GM19463 (cell line): ENCODE data around the gene BACH2.
"Not testable (repeated sequence)": the region's sequence is repeated elsewhere in the genome, so short reads cannot be mapped to it uniquely, and the experiment has no call there.

Experiments used
- ATAC-seq: cut with Tn5 transposase; IDR thresholded peaks from one replicate; pipeline ENCODE4 v1.9.1; 2021; ENCODE audit warnings: mild to moderate bottlenecking, moderate library complexity; ENCODE audit not compliant: unreplicated experiment

Gene BACH2

DNA sequence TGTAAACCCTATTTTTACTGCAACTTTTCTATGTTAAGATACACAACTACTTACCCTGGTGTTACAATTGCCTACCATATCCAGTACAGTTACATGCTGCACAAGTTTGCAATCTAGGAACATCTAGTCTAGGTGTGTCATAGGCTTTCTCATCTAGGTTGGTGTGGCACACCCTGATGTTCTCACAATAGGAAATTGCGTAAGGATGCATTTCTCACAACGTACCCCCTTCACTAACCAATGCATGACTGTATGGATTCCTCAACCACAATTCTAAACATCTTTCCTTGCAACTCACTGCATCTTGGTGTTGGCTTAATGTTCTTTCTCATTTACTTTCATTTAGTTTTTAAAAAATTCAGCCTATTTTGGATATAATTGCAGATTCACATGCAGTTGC is 370.8 kb downstream of the BACH2 start:
- no peak for ATAC-seq

- ATAC-seq = no peak
These were observed 372.4 kb downstream of the BACH2 start for GRCh38 chr6:89924231-89924630.

- ATAC-seq = no peak
These were observed 375.0 kb downstream of the BACH2 start for GRCh38 chr6:89921691-89922090.

GRCh38 chr6:89921197-89921596 is 375.4 kb downstream of the BACH2 start:
- ATAC-seq = no peak

DNA sequence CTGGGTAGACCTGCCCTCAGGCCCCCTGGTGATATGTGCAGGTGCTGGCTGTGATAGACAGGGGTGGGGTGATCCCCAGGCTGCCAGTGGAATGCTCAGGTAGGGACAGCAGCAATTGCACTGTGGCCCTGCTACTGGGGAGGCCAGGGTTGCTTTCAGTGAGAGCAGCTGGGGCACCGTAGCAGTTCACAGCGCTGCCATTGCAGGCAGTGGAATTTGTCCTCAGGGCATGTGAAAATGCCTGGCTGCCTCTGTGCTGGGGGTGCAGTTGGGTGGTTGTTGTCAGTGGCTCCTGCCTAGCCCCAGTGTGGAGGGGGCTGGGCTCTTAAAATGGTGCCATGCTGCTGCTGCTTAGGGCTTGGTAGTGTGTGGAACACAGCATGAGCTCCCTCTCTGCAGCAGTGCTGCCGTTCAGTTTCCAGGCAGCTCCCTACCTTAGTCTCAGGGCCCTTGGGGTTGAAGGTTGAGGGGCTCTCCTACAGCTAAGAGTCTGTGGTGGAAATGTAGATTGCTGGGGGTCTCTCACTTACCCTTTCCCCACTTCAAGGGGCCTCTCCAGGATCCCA is 378.8 kb downstream of the BACH2 start:
- no peak for ATAC-seq

DNA sequence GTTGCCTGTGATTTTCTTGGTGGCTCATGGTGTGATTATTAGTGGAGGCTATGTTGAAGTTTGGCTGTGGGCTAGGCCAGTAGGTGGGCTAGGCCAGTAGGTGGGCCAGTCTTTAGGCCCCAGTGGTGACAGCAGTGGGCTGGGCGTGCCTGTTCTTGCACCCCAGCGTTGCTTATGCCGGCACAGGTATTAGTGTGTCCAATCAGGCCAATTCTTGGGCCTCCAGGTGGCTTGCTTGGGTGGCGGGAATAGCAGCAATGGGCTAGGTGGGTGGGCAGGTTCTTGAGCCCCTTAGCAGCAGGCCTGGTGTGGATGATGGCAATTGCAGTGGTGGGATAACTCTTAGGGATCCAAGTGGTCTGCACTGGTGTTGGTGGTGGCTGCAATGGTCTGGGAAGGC is 379.4 kb downstream of the BACH2 start:
- no peak for ATAC-seq

DNA sequence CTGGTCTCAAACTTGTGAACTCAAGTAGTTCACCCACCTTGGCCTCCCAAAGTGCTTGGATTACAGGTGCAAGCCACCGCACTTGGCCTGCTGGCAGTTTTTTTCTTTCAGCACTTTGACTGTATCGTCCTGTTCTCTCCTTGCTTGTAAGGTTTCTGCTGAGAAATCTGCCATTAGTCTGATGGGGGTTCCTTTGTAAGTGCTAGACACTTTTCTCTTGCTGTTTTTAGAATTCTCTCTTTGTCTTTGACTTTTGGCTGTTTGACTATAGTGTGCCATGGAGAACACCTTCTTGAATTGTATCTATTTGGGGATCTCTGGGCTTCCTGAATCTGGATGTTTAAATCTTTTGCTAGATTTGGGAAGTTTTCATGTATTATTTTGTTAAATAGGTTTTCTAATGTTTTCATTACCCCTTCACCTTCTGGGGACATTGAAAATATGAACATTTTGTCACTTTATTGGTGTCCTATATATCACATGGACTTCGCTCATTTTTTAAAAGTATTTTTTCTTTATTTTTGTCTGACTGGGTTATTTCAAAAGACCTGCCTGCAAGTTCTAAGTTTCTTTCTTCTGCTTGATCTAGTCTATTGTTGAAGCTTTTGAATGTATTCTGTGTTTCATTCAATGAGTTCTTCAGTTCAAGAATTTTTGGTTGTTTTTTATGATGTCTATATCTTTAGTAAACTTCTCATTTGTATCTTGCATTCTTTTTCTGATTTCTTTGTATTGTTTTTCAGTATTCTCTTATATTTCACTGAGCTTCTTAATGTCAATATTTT is 380.3 kb downstream of the BACH2 start:
- ATAC-seq = no peak

- no peak for ATAC-seq
These were observed 385.8 kb downstream of the BACH2 start for GRCh38 chr6:89910902-89911240.

- not testable (repeated sequence) for ATAC-seq
These were observed 386.4 kb downstream of the BACH2 start for GRCh38 chr6:89910001-89910901.

DNA sequence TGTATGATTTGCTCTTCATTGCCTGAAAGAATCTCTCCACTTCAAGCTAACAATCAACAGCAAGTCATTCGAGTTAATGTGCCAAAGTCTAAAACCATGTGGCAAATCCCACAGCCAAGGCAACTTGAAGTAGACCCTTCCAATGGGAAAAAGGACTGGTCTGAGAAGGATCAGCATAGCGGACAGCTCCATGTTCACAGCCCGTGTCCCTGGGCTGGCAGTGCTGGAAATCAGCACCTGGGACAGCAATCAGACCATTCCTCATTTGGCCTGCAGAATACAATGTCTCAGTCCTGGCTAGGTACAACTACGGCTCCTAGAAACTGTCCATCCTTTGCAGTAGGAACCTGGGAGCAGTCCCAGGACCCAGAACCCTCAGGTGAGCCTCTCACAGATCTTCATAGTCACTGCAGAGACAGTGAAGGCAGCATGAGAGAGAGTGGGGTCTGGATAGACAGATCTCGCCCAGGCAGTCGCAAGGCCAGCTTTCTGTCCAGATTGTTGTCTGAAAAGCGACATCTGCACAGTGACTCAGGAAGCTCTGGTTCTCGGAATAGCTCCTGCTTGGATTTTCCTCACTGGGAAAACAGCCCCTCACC is 401.3 kb downstream of the BACH2 start:
- ATAC-seq = no peak

DNA sequence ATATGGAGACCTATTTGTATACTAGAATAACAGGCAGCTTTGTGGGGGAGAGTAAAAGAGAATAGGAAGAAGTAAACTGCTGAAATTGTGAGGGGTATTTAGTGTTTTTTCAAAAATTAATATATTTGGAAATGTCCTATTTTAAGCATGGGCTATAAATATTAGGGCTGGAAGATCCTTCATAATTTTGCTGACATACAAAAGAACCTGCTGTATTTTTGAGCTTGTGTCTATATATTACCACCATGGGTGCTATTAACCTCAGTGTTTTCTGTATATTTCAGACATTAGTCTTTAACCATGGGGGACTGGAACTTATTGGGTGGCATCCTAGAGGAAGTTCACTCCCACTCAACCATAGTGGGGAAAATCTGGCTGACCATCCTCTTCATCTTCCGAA is 402.5 kb downstream of the BACH2 start, which contains the start of gene GJA10:
GJA10 (plus strand) TSS at position 301 of the 400 bp plus-strand sequence; CDS start at position 301, 0 bp downstream.
- ATAC-seq = no peak

- not testable (repeated sequence) for ATAC-seq
These were observed 404.1 kb downstream of the BACH2 start for GRCh38 chr6:89892577-89892976.

- ATAC-seq = not testable (repeated sequence)
These were observed 405.7 kb downstream of the BACH2 start for GRCh38 chr6:89890845-89891528.

GRCh38 chr6:89888871-89889270 is 407.8 kb downstream of the BACH2 start:
- no peak for ATAC-seq

- no peak for ATAC-seq
These were observed 408.5 kb downstream of the BACH2 start for GRCh38 chr6:89888138-89888514.

DNA sequence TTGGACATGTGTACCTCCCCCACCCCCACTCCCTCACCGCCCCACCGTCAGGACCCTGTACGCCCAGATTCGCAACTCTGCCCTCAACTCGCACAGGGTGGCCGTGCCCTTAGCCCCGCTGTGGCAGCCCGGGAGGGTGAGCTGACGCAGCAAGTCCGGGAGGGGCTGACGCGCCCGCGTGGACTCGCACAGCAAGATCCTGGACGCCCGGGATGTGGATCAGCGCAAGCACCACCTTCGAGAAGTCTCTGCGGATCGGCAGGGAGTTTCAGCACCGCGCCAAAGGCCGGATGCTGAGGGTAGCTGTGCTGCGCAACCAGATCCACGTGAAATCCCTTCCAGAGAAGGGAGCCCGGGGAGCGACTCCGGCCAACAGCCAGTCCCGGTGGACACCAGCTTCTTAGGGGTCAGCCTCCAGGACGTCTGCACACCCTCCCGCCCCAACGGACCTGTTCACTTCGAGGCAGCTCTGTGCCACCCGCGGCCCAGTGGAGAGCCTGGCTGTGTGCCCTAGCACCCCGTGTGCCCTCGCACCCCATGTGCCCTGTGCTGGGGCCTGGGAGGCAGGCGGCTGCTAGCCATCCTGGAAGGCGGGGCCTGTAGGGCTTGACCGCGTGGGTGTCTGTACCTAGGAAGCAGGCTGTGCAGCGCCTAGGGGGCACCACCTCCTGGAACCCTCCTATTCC is 409.0 kb downstream of the BACH2 start:
- ATAC-seq = no peak

GRCh38 chr6:89886378-89887120 is 410.1 kb downstream of the BACH2 start:
- no peak for ATAC-seq
